Nephron progenitor cell (in vitro differentiated cells): Measurements from ENCODE around the gene UBE2H.

Experiments
- DNase-seq: peaks from one replicate; pipeline ENCODE4 v3.0.0; 2021
- H3K27ac Mint-ChIP-seq: 2 replicates; pipeline ENCODE4 v1.8.0; 2021; ENCODE audit warnings: mild to moderate bottlenecking, moderate library complexity, mixed read lengths
- H3K27me3 Mint-ChIP-seq: 2 replicates; pipeline ENCODE4 v1.8.0; 2021; ENCODE audit warnings: mild to moderate bottlenecking, low read depth, mixed read lengths; ENCODE audit not compliant: poor library complexity
- H3K36me3 Mint-ChIP-seq: 2 replicates; pipeline ENCODE4 v1.8.0; 2021; ENCODE audit warnings: low read depth, mixed read lengths
- H3K4me1 Mint-ChIP-seq: 2 replicates; pipeline ENCODE4 v1.8.0; 2021; ENCODE audit warnings: mixed read lengths
- H3K4me3 Mint-ChIP-seq: 2 replicates; pipeline ENCODE4 v1.8.0; 2021; ENCODE audit warnings: mild to moderate bottlenecking, moderate library complexity, mixed read lengths
- H3K9me3 Mint-ChIP-seq: 2 replicates; pipeline ENCODE4 v1.8.0; 2021; ENCODE audit warnings: mild to moderate bottlenecking, moderate library complexity, mixed read lengths
- TF ChIP-seq, protein P1 (sequence below): fragments of 200-600 bp; sonication (generic); IDR thresholded peaks from 2 replicates; pipeline ENCODE4 v1.5.0; 2021; ENCODE audit warnings: antibody characterized with exemption

The UBE2H gene

DNA sequence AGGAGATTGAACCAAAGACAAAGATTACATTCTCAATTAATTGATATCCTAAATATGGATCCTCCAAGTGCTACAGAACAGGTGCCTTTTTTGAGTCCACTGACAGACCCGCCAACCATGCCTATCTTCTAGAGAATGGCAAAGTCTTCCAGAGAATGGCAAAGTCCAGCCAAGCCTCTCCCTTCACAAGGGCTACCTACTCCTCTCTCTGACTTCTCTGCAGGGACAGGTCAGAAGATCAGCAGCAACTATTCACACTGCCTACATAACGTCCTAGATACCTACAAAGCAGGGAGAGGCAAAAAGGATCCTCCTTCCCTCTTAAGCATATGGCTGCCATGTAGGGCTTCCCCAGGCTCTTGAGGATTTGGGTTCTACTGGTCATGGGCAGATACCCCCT is 12.4 kb downstream of the UBE2H start:
- TF ChIP-seq, protein P1, sequence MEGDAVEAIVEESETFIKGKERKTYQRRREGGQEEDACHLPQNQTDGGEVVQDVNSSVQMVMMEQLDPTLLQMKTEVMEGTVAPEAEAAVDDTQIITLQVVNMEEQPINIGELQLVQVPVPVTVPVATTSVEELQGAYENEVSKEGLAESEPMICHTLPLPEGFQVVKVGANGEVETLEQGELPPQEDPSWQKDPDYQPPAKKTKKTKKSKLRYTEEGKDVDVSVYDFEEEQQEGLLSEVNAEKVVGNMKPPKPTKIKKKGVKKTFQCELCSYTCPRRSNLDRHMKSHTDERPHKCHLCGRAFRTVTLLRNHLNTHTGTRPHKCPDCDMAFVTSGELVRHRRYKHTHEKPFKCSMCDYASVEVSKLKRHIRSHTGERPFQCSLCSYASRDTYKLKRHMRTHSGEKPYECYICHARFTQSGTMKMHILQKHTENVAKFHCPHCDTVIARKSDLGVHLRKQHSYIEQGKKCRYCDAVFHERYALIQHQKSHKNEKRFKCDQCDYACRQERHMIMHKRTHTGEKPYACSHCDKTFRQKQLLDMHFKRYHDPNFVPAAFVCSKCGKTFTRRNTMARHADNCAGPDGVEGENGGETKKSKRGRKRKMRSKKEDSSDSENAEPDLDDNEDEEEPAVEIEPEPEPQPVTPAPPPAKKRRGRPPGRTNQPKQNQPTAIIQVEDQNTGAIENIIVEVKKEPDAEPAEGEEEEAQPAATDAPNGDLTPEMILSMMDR: no peak
- no peaks in the 10 kb centered on the region for H3K4me1 Mint-ChIP-seq

GRCh38 chr7:129939881-129940280 is 12.9 kb downstream of the UBE2H start:
- H3K27ac Mint-ChIP-seq: no peak overlapping the region
- peaks cover 16% of the 10 kb centered on the region for H3K9me3 Mint-ChIP-seq
- H3K36me3 Mint-ChIP-seq: peaks cover 82% of the 10 kb centered on the region
- no peak overlapping the region for H3K4me3 Mint-ChIP-seq
- no peak for DNase-seq
- no peaks in the 10 kb centered on the region for H3K27me3 Mint-ChIP-seq
- TF ChIP-seq, protein P1: no peak
- no peaks in the 10 kb centered on the region for H3K4me1 Mint-ChIP-seq

More for the DNA sequence above, 12.4 kb downstream of the UBE2H start:
- H3K36me3 Mint-ChIP-seq: peaks cover 83% of the 10 kb centered on the region
- H3K27me3 Mint-ChIP-seq: no peaks in the 10 kb centered on the region
- no peak for DNase-seq
- no peak overlapping the region for H3K4me3 Mint-ChIP-seq
- H3K9me3 Mint-ChIP-seq: peaks cover 21% of the 10 kb centered on the region
- H3K27ac Mint-ChIP-seq: peak overlapping the region; percentile 85

GRCh38 chr7:129933627-129934026 is 19.1 kb downstream of the UBE2H start:
- no peak for DNase-seq
- H3K9me3 Mint-ChIP-seq: no peaks in the 10 kb centered on the region
- TF ChIP-seq, protein P1: no peak
- no peak overlapping the region for H3K4me3 Mint-ChIP-seq
- peaks cover 66% of the 10 kb centered on the region for H3K36me3 Mint-ChIP-seq
- H3K27me3 Mint-ChIP-seq: no peaks in the 10 kb centered on the region
- no peaks in the 10 kb centered on the region for H3K4me1 Mint-ChIP-seq
- H3K27ac Mint-ChIP-seq: no peak overlapping the region

- Mint-ChIP-seq H3K27me3 (peaks cover 2% of the 10 kb centered on the region), H3K4me3 (no peak overlapping the region), H3K36me3 (peaks cover 43% of the 10 kb centered on the region), H3K9me3 (no peaks in the 10 kb centered on the region), H3K4me1 (peaks cover 28% of the 10 kb centered on the region), H3K27ac (peak overlapping the region; percentile 30)
- TF ChIP-seq, protein P1: no peak
- no peak for DNase-seq
These were observed 26.1 kb downstream of the UBE2H start for GRCh38 chr7:129926618-129927017.

DNA sequence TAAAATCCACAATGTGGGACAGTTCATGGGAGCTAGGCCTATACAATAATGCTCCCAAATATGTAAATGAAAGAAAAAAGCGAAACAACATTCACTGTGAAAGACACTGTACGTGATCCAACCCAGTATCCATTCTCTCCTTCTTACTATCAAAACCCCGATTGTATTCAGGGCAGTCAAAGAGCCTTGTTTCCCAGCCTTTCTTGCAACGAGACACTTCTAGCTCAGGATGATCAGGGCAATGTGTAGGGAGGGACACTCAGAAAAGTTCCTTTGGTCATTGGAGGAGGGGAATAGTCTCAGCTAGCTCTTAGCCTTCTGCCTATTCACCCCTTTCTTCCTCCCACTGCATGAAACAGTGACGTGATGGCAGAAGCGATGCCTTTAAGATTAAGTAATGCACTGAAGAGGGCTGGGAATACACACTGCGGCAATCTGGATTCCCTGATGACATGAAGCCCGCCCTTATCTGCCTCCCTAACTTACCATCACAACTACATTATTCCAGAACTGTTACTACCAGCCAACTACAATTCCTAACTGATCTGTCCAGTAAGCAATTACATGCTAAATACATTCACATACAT is 27.3 kb downstream of the UBE2H start:
- H3K27ac Mint-ChIP-seq: peak overlapping the region; percentile 7
- H3K4me1 Mint-ChIP-seq: peaks cover 35% of the 10 kb centered on the region
- no peak overlapping the region for H3K4me3 Mint-ChIP-seq

More for the DNA sequence above, 27.3 kb downstream of the UBE2H start:
- TF ChIP-seq, protein P1: no peak
- H3K36me3 Mint-ChIP-seq: peaks cover 51% of the 10 kb centered on the region
- no peaks in the 10 kb centered on the region for H3K9me3 Mint-ChIP-seq
- DNase-seq: no peak
- peaks cover 2% of the 10 kb centered on the region for H3K27me3 Mint-ChIP-seq
